DMS53 treated with DMSO at 0.1 percent for 48 hours (cell line): ENCODE data around the gene NEDD4L.
"Not testable (repeated sequence)": the region's sequence is repeated elsewhere in the genome, so short reads cannot be mapped to it uniquely, and the experiment has no call there.

Experiments
- DNase-seq: peaks from one replicate; lab custom pipeline; 2025; ENCODE audit not compliant: unreplicated experiment; lab: John Stamatoyannopoulos, UW

The NEDD4L gene

GRCh38 chr18:58363767-58364540 lies 319.9 kb downstream of the NEDD4L start:
- DNase-seq: no peak

GRCh38 chr18:58364876-58365528 lies 321.0 kb downstream of the NEDD4L start:
- DNase-seq: no peak

- no peak for DNase-seq
Observed at GRCh38 chr18:58367425-58368140, 323.6 kb downstream of the NEDD4L start.

GRCh38 chr18:58369616-58370015 lies 325.6 kb downstream of the NEDD4L start:
- no peak for DNase-seq

DNA sequence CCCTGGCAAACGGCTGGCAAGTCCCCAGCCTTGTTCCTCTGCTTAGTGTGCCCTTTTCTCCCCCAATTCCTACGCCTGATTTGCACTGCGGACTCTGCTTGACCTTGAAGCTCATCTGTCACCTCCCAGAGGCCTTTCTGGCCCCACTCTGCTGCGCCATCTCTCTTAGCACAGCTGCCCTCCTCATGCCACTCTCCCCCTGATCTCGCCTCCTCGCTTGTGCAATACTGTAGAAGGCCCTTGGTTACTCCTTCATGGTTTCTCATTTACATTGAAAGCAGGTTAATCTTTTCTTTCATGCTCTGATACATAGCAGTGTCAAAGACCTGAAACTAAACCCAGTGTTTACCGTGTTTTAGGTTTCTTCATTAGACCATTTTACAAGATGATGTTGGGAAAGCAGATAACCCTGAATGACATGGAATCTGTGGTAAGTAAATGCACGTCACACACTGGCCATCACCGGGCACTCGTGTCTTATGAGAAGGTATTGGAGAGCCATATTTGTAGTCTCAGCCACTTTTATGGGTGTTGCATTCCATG lies 326.1 kb downstream of the NEDD4L start:
- no peak for DNase-seq

GRCh38 chr18:58370612-58371011 lies 326.6 kb downstream of the NEDD4L start:
- no peak for DNase-seq

- DNase-seq: no peak
Observed at GRCh38 chr18:58373481-58373880, 329.5 kb downstream of the NEDD4L start.

DNA sequence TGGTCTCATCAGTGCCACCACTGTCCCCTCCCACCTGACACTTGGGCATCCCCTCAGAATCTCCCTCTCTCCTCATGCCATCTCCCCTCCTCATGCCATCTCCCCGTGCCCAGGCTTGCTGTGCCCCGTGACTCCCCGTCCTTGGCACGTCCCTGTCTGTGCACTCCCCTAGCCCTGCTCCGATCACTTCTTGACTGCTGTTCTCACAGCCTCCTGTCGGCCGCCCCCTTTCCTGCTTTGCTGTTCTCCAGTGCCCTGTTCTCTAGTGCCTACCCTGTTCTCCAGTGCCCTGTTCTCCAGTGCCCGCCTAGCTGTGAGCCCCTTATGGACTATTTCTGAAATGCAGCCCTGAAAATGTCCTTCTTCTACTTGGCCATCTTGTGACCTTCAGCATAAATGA lies 331.0 kb downstream of the NEDD4L start:
- no peak for DNase-seq

DNA sequence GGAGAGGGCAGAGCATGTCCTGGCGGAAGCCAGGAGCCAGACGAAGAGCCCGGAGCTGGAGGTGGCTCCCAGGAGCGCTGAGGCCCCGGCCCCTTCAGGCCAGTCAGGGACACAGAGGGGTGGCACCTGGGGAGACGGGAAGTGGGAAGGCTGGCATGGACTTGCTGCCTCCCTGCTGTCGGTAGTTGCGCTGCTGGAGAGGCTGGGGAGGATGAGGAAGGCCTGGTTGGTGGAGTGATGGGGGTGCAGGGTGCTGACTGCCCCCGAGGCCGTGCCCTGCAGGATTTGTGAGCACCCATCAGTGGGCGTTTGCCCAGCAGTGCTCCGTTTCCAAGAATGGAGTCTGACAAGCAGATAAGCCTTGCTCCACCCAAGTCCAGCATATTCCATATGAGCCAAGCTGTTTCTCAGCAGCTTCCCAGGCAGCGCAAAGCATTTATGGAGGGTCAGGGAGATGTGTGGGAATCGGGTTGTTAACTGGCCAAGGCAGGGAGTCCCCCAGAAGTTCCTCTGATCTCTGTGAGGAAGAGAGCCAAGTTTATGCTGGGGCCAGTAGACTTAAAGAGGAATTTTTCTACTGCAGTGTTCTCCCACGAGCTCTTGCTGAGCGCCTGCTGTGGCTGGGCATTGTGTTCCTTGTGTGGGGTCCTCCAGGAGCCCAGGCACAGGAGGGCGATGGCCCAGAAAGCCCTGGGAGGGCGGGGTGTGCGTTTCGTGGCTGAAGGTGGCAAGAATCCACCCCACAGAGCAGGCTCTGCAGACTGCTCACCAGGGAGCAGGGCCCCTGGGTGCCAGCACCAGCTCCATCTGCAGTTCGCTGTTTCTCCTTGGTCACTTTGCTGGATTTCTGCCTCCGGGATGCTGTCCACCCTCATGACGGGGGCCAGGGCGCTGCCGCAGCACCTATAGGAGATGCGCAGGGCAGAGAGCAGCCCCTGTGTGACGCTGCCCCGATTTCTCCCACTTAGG lies 334.7 kb downstream of the NEDD4L start:
- DNase-seq: no peak

GRCh38 chr18:58379443-58379842 lies 335.4 kb downstream of the NEDD4L start:
- no peak for DNase-seq

DNA sequence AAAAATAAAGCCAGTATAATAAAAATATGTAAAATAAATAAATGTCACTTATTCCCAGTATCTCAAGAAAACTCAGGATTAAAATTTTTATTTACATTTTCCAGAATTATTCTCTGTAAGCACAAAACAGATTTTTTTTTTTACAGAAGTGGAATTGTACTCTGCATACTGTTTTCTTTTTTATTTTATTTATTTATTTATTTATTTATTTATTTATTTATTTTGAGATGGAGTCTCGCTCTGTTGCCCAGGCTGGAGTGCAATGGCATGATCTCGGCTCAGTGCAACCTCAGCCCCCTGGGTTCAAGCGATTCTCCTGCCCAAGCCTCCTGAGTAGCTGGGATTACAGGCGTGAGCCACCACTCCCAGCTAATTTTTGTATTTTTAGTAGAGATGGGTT lies 336.1 kb downstream of the NEDD4L start:
- DNase-seq: not testable (repeated sequence)

GRCh38 chr18:58381676-58382411 lies 337.8 kb downstream of the NEDD4L start:
- no peak for DNase-seq

- DNase-seq: no peak
Observed at GRCh38 chr18:58382446-58382845, 338.4 kb downstream of the NEDD4L start.

GRCh38 chr18:58385472-58385871 lies 341.4 kb downstream of the NEDD4L start:
- no peak for DNase-seq

DNA sequence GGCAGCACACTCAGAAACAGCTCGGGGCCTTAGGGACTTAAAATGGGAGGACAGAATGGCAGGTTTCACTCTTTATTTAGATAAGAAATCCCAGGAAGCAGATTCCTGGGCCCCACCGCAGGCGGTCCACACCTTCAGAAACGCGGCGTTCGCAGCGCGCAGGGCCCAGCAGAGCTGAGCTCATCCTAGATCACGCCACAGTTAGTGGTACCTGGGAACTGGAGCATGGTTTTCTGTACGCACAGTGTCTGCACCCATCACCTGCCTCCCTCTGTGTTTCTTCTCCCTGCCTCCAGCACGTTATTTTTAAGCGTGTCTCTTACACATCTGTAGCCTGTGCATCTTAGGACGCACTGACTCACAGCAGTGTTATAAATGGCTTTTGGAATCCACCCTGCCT lies 342.8 kb downstream of the NEDD4L start:
- DNase-seq: no peak

DNA sequence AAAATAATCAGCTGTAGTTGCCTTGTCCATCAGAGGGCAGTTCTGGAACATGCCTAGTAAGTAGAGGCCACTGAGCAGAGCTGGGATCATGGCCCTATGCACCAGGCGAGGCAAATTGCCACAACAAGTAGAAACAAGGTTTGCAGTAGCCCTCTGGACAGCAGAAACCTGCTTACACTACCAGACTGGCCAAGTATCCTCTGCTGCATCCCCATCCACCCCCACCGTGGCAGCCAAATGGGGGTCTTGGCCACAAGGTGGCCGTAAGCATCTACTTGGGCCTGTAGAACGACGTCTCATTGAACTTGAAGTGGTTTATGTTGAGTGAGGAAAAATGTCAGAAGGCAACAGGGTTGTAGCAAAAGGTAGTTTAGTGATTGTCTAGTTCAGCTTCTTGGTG lies 343.7 kb downstream of the NEDD4L start:
- DNase-seq: no peak

GRCh38 chr18:58388736-58389135 lies 344.7 kb downstream of the NEDD4L start:
- no peak for DNase-seq

- no peak for DNase-seq
Observed at GRCh38 chr18:58389745-58390144, 345.7 kb downstream of the NEDD4L start.

DNA sequence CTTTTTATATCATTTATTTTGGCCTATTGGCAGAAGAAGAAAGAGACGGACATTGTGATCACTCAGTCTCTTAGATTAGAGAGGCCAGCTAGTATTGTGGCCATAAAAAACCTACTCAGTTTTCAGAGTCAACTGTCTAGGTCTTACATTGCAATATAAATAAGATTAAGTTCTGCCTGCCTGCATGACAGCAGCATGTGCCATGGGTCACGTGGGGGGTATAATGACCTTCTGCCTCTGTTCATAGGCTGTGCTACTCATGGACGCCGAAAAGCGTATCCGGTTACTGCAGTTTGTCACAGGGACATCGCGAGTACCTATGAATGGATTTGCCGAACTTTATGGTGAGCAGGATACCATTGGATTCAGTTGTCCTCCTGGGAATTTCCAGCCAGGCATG lies 346.4 kb downstream of the NEDD4L start:
- no peak for DNase-seq
